ENCODE data around the gene ZFAND4.

ZFAND4 gene

GRCh38 chr10:45602082-45602730 lies 70.4 kb downstream of the ZFAND4 start:
- TF ChIP-seq CTCF (IDR thresholded peaks at IDR 0.05): no peak

- TF ChIP-seq CTCF (IDR thresholded peaks at IDR 0.05): no peak
These were observed 72.9 kb downstream of the ZFAND4 start for GRCh38 chr10:45599646-45600045.

- no peak for TF ChIP-seq CTCF (IDR thresholded peaks at IDR 0.05)
These were observed 73.5 kb downstream of the ZFAND4 start for GRCh38 chr10:45599021-45599603.

GRCh38 chr10:45596526-45596925 lies 76.0 kb downstream of the ZFAND4 start:
- no peak for TF ChIP-seq CTCF (IDR thresholded peaks at IDR 0.05)

GRCh38 chr10:45594276-45595157 lies 78.1 kb downstream of the ZFAND4 start:
- 0 out of 2 replicates have a peak, but pooled peaks have one; percentile 12 for TF ChIP-seq CTCF (IDR thresholded peaks at IDR 0.05)

GRCh38 chr10:45593938-45594275 lies 78.7 kb downstream of the ZFAND4 start:
- TF ChIP-seq CTCF (IDR thresholded peaks at IDR 0.05): no peak

GRCh38 chr10:45592926-45593325 lies 79.6 kb downstream of the ZFAND4 start:
- no peak for TF ChIP-seq CTCF (IDR thresholded peaks at IDR 0.05)
